Activated naive CD4-positive, alpha-beta T cell treated with anti-CD3 and anti-CD28 coated beads, Interleukin-2, amount 10 ng/mL, durations not matched to agents 7 days and 5 days (primary cell): ENCODE data around the gene SIL1.
"Not testable (repeated sequence)": the region's sequence is repeated elsewhere in the genome, so short reads cannot be mapped to it uniquely, and the experiment has no call there.

Source experiments
- CTCF ChIA-PET: fragments of 350-600 bp; sonication (Branson Sonifier 250); formaldehyde crosslinking; loops from one replicate; lab custom pipeline; 2021; ENCODE audit warnings: antibody characterized with exemption; lab: Charles Lee
- DNase-seq: peaks from one replicate; pipeline ENCODE4 v3.0.0-alpha.2; 2020
- H3K27ac Mint-ChIP-seq: one replicate; pipeline ENCODE4 v1.8.0; 2021; ENCODE audit warnings: mild to moderate bottlenecking, moderate library complexity, mixed read lengths
- H3K27me3 Mint-ChIP-seq: one replicate; pipeline ENCODE4 v1.8.0; 2021; ENCODE audit warnings: mild to moderate bottlenecking, mixed read lengths
- H3K36me3 Mint-ChIP-seq: one replicate; pipeline ENCODE4 v1.8.0; 2021; ENCODE audit warnings: mixed read lengths
- H3K4me1 Mint-ChIP-seq: one replicate; pipeline ENCODE4 v1.8.0; 2021; ENCODE audit warnings: mixed read lengths
- H3K4me3 Mint-ChIP-seq: one replicate; pipeline ENCODE4 v1.8.0; 2021; ENCODE audit warnings: mild to moderate bottlenecking, moderate library complexity, mixed read lengths
- H3K9me3 Mint-ChIP-seq: one replicate; pipeline ENCODE4 v1.8.0; 2021; ENCODE audit warnings: mixed read lengths

SIL1 gene

GRCh38 chr5:139188558-139189270 lies 9.5 kb downstream of the SIL1 start:
- CTCF ChIA-PET, result no interaction called here
- Mint-ChIP-seq H3K27me3 (no peaks in the 10 kb centered on the region), H3K9me3 (no peaks in the 10 kb centered on the region), H3K4me3 (no peak overlapping the region), H3K36me3 (peaks cover 14% of the 10 kb centered on the region), H3K27ac (no peak overlapping the region), H3K4me1 (peaks cover 12% of the 10 kb centered on the region)
- DNase-seq, result no peak

- no peaks in the 10 kb centered on the region for H3K27me3 Mint-ChIP-seq
- no peak overlapping the region for H3K27ac Mint-ChIP-seq
- CTCF ChIA-PET, result no interaction called here
These were observed 11.3 kb downstream of the SIL1 start for GRCh38 chr5:139186752-139187326.

GRCh38 chr5:139186261-139186660 lies 11.9 kb downstream of the SIL1 start:
- Mint-ChIP-seq H3K27me3 (no peaks in the 10 kb centered on the region), H3K4me3 (no peak overlapping the region), H3K9me3 (no peaks in the 10 kb centered on the region), H3K4me1 (no peaks in the 10 kb centered on the region), H3K36me3 (peaks cover 5% of the 10 kb centered on the region), H3K27ac (no peak overlapping the region)
- CTCF ChIA-PET, result interaction anchor here (1.2 kb wide), 1 partner anchor 28 kb away, joined by 3 read pairs; no protein-coding TSS in a partner anchor
- no peak for DNase-seq

More at GRCh38 chr5:139186752-139187326, 11.3 kb downstream of the SIL1 start:
- Mint-ChIP-seq H3K4me3 (no peak overlapping the region), H3K9me3 (no peaks in the 10 kb centered on the region), H3K4me1 (no peaks in the 10 kb centered on the region), H3K36me3 (peaks cover 5% of the 10 kb centered on the region)
- no peak for DNase-seq

- Mint-ChIP-seq H3K9me3 (no peaks in the 10 kb centered on the region), H3K36me3 (peaks cover 5% of the 10 kb centered on the region), H3K27me3 (no peaks in the 10 kb centered on the region), H3K4me3 (no peak overlapping the region), H3K27ac (no peak overlapping the region), H3K4me1 (no peaks in the 10 kb centered on the region)
- CTCF ChIA-PET, result interaction anchor here (1.2 kb wide), 1 partner anchor 28 kb away, joined by 3 read pairs; no protein-coding TSS in a partner anchor
- DNase-seq, result no peak
These were observed 12.6 kb downstream of the SIL1 start for GRCh38 chr5:139185589-139185988.

- H3K27ac Mint-ChIP-seq, result no peak overlapping the region
- CTCF ChIA-PET, result no interaction called here
- no peaks in the 10 kb centered on the region for H3K4me1 Mint-ChIP-seq
- DNase-seq, result no peak
- H3K36me3 Mint-ChIP-seq, result peaks cover 5% of the 10 kb centered on the region
- H3K27me3 Mint-ChIP-seq, result no peaks in the 10 kb centered on the region
- H3K9me3 Mint-ChIP-seq, result no peaks in the 10 kb centered on the region
- no peak overlapping the region for H3K4me3 Mint-ChIP-seq
These were observed 14.7 kb downstream of the SIL1 start for GRCh38 chr5:139183502-139183901.

- CTCF ChIA-PET, result no interaction called here
- Mint-ChIP-seq H3K9me3 (no peaks in the 10 kb centered on the region), H3K4me1 (no peaks in the 10 kb centered on the region), H3K27me3 (no peaks in the 10 kb centered on the region), H3K27ac (no peak overlapping the region), H3K36me3 (peaks cover 3% of the 10 kb centered on the region), H3K4me3 (no peak overlapping the region)
- DNase-seq, result no peak
These were observed 15.5 kb downstream of the SIL1 start for GRCh38 chr5:139182528-139183296.

GRCh38 chr5:139181835-139182452 lies 16.2 kb downstream of the SIL1 start:
- no peaks in the 10 kb centered on the region for H3K9me3 Mint-ChIP-seq
- no peaks in the 10 kb centered on the region for H3K4me1 Mint-ChIP-seq
- no peak overlapping the region for H3K27ac Mint-ChIP-seq
- CTCF ChIA-PET, result no interaction called here
- DNase-seq, result no peak
- no peaks in the 10 kb centered on the region for H3K27me3 Mint-ChIP-seq
- H3K36me3 Mint-ChIP-seq, result peaks cover 3% of the 10 kb centered on the region
- no peak overlapping the region for H3K4me3 Mint-ChIP-seq

GRCh38 chr5:139181322-139181730 lies 16.8 kb downstream of the SIL1 start:
- Mint-ChIP-seq H3K36me3 (no peaks in the 10 kb centered on the region), H3K9me3 (no peaks in the 10 kb centered on the region), H3K27ac (no peak overlapping the region), H3K4me1 (no peaks in the 10 kb centered on the region), H3K4me3 (no peak overlapping the region), H3K27me3 (no peaks in the 10 kb centered on the region)
- no peak for DNase-seq
- CTCF ChIA-PET, result no interaction called here

- Mint-ChIP-seq H3K27ac (no peak overlapping the region), H3K9me3 (no peaks in the 10 kb centered on the region), H3K27me3 (no peaks in the 10 kb centered on the region), H3K36me3 (no peaks in the 10 kb centered on the region), H3K4me1 (no peaks in the 10 kb centered on the region), H3K4me3 (no peak overlapping the region)
- CTCF ChIA-PET, result no interaction called here
- DNase-seq, result no peak
These were observed 17.3 kb downstream of the SIL1 start for GRCh38 chr5:139180850-139181249.

GRCh38 chr5:139179778-139180513 lies 18.2 kb downstream of the SIL1 start:
- H3K4me1 Mint-ChIP-seq, H3K36me3 Mint-ChIP-seq, H3K27me3 Mint-ChIP-seq, CTCF ChIA-PET, H3K9me3 Mint-ChIP-seq, DNase-seq, H3K4me3 Mint-ChIP-seq, H3K27ac Mint-ChIP-seq: not testable (repeated sequence)

- Mint-ChIP-seq H3K36me3 (no peaks in the 10 kb centered on the region), H3K27ac (no peak overlapping the region)
- CTCF ChIA-PET, result no interaction called here
These were observed 19.2 kb downstream of the SIL1 start for GRCh38 chr5:139178935-139179334.

GRCh38 chr5:139178589-139178917 lies 19.6 kb downstream of the SIL1 start:
- CTCF ChIA-PET, result no interaction called here
- H3K4me3 Mint-ChIP-seq, result no peak overlapping the region

More at GRCh38 chr5:139178935-139179334, 19.2 kb downstream of the SIL1 start:
- Mint-ChIP-seq H3K9me3 (no peaks in the 10 kb centered on the region), H3K4me3 (no peak overlapping the region), H3K27me3 (no peaks in the 10 kb centered on the region), H3K4me1 (no peaks in the 10 kb centered on the region)
- no peak for DNase-seq

GRCh38 chr5:139177809-139178588 lies 20.2 kb downstream of the SIL1 start:
- Mint-ChIP-seq H3K36me3 (no peaks in the 10 kb centered on the region), H3K4me1 (no peaks in the 10 kb centered on the region), H3K27me3 (no peaks in the 10 kb centered on the region), H3K4me3 (no peak overlapping the region), H3K27ac (no peak overlapping the region), H3K9me3 (no peaks in the 10 kb centered on the region)
- DNase-seq, result no peak
- CTCF ChIA-PET, result no interaction called here

More at GRCh38 chr5:139178589-139178917, 19.6 kb downstream of the SIL1 start:
- DNase-seq, result no peak
- Mint-ChIP-seq H3K27me3 (no peaks in the 10 kb centered on the region), H3K36me3 (no peaks in the 10 kb centered on the region), H3K27ac (no peak overlapping the region), H3K4me1 (no peaks in the 10 kb centered on the region), H3K9me3 (no peaks in the 10 kb centered on the region)
